GM19240 (cell line): ENCODE results near the gene LGALSL.

Experiments
- DNase-seq: peaks from one replicate; pipeline ENCODE4 v3.0.0; 2011; ENCODE audit warnings: low spot score; ENCODE audit not compliant: insufficient read length

LGALSL gene

DNA sequence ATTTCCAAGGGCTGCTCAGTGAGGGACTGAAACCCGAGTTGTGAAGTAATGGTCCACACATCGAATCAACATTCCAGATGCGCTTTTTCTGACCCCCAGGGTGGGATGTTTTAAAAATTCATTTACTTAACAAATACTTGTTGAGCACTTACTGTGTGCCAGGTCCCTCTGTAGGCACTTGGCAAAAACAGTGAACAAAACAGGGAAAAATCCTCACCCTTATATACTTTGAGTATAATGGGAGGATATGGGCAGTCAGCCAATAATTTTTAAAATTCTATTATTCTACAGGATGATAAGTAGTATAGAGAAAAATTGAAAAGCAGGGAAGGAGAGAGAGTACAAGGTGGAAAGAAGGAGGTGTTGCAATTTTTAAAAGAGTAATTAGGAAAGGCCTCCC, 38.9 kb downstream of the LGALSL start:
- no peak for DNase-seq

GRCh38 chr2:64493788-64494187, 39.8 kb downstream of the LGALSL start:
- DNase-seq = no peak

DNA sequence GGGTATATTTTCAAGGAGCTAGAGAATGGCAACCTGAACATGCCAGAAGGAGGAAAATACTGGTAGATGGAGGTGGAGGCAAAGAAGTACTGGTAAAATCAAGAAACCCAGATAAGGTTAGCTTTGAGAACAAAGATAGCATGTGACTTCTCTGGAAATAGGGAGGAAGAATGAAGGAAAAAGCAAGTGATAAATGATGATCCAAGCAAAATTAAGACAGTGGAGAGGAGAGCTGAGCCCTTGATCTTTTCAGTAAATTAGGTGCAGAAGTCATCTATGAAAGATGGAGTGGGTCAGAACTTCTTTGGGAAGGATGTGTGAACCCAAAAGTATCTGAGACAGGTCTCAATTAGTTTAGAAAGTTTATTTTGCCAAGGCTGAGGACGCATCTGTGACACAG, 44.5 kb downstream of the LGALSL start:
- DNase-seq = no peak

DNA sequence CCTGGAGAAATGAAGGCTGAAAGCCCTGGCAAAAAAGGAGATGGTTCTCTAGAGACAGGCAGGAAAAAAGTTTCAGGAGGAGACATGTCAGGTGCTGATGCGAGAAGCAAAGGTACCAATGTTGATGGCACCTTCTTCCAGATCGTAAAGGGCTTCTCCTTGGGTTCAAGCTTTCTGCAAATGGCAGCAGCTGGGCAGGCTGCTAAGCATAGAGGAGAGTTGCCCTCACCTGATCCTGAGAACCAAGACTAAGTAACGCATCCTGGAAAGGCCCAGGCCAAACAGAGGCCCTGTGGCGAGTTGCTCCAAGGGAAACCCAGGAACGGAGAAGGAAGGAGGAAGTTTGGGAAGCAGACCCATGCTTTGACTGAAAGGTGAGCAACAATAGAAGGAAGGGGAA, 46.6 kb downstream of the LGALSL start:
- DNase-seq = no peak

DNA sequence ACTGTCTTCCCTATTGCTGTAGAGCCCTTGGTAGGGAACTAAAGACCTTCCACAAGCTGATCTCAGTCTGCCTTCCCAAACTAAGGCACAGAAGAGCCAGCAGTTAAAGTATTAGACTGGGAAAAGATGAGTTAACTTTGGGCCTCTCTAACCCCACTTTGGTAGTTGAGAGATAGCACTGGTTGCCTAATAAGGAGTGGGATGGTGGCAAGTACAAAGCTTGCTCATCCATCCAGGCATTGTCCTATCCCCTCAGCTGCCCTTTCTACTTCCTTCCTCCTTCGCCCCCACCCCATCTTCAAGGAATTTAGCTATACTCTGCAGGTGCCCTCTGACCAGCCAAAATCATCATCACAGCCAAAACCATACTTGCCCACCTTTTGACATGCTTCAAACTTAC, 48.0 kb downstream of the LGALSL start:
- no peak for DNase-seq

DNA sequence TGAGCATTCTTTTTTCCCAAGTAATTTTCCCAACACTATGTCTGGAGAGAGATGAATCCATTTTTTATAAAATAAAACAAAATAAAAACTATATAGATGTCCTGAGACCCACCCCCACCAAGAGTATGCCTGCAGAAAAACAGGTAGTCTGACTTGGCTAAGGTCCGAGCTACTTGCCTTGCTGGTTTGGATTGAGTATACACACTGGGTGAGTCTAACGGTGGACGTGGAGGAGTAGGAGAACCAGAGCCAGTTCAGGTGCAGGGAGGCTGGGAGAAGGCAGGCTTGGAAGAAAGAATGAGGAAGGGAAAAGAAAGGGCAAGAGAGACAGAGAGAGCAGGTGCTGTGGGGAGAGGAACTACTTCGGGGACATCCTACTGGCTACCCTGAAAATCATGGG, 48.9 kb downstream of the LGALSL start:
- no peak for DNase-seq

- DNase-seq = no peak
Observed at GRCh38 chr2:64504774-64505720, 51.1 kb downstream of the LGALSL start.

DNA sequence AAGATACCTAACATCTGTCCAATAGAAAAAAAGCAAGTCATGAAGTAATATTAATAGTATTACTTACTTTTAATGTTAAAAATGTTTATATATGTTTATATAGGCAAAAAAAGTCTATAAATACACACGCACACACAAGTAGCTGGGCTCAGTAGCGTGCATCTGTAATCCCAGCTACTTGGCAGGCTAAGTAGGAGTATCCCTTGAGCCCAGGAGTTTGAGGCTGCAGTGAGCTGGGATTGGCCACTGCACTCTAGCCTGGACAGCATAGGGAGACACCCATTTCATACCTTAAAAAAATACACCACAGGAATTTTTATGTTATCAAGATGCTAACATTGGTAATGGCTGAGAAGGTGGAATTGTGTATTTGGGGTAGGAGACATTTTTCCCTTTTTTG, 52.7 kb downstream of the LGALSL start:
- no peak for DNase-seq
